Glutamatergic neuron (in vitro differentiated cells): ENCODE data around the gene C17orf67. TPM values are rescaled to one million over a fixed set of nuclear protein-coding genes. Genes with fewer than 3 reads are reported as not detected.

Experiments
- DNase-seq: peaks from one replicate; pipeline ENCODE4 v3.0.0; 2022
- H3K27ac Mint-ChIP-seq: one replicate; pipeline ENCODE4 v1.8.0; 2020; ENCODE audit warnings: mild to moderate bottlenecking, mixed read lengths, inconsistent platforms; ENCODE audit not compliant: unreplicated experiment
- H3K27me3 Mint-ChIP-seq: one replicate; pipeline ENCODE4 v1.8.0; 2020; ENCODE audit warnings: mild to moderate bottlenecking, moderate library complexity, mixed read lengths, inconsistent platforms; ENCODE audit not compliant: unreplicated experiment
- H3K36me3 Mint-ChIP-seq: one replicate; pipeline ENCODE4 v1.8.0; 2020; ENCODE audit warnings: mild to moderate bottlenecking, mixed read lengths, inconsistent platforms; ENCODE audit not compliant: unreplicated experiment
- H3K4me1 Mint-ChIP-seq: one replicate; pipeline ENCODE4 v1.8.0; 2020; ENCODE audit warnings: mild to moderate bottlenecking, low read depth, mixed read lengths, inconsistent platforms; ENCODE audit not compliant: unreplicated experiment
- H3K4me3 Mint-ChIP-seq: one replicate; pipeline ENCODE4 v1.8.0; 2020; ENCODE audit warnings: mild to moderate bottlenecking, mixed read lengths, inconsistent platforms; ENCODE audit not compliant: unreplicated experiment
- H3K9me3 Mint-ChIP-seq: one replicate; pipeline ENCODE4 v1.8.0; 2020; ENCODE audit warnings: mild to moderate bottlenecking, moderate library complexity, mixed read lengths, inconsistent platforms; ENCODE audit not compliant: unreplicated experiment
- total RNA-seq: library from RNA; stranded (reverse); fragmentation: NEBNext Ultra II Directional; extraction: Animal tissue kit (Norgen Biotek cat#: 25700); gene quantifications from one replicate; pipeline ENCODE4 v1.2.1, GENCODE V29; 2021; ENCODE audit not compliant: unreplicated experiment
- TF ChIP-seq, protein P1 (sequence below): fragments of 200-600 bp; sonication (generic); IDR thresholded peaks from one replicate; pipeline ENCODE4 v1.5.0; 2021; ENCODE audit not compliant: partially characterized antibody, unreplicated experiment

The C17orf67 gene
- total RNA-seq, 1 donor from 2014 or later: not detected

DNA sequence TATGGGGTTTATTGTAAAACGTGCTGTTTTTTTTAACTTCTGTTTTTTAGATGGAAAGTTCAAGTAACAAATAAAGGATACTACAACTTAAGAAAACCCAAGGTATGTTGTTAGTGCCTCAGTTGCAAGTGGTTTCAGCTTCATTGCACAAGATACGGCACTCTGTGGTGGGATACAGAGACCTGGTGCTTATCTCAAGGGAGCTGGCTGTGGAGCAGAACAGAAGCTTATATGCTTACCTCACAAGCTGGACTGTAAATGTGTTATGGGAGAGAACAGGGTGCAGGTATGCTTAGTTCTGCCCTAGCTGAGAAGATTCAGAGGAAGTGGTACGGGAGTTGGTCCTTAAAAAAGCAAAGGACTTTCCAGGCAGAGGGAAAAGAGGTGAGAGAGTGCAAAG is 15.4 kb upstream of the C17orf67 start:
- H3K4me3 Mint-ChIP-seq: no peak overlapping the region
- no peaks in the 10 kb centered on the region for H3K36me3 Mint-ChIP-seq
- H3K27me3 Mint-ChIP-seq: peaks cover 2% of the 10 kb centered on the region
- peaks cover 1% of the 10 kb centered on the region for H3K9me3 Mint-ChIP-seq
- no peak overlapping the region for H3K27ac Mint-ChIP-seq
- DNase-seq: no peak
- no peaks in the 10 kb centered on the region for H3K4me1 Mint-ChIP-seq
- TF ChIP-seq, protein P1, sequence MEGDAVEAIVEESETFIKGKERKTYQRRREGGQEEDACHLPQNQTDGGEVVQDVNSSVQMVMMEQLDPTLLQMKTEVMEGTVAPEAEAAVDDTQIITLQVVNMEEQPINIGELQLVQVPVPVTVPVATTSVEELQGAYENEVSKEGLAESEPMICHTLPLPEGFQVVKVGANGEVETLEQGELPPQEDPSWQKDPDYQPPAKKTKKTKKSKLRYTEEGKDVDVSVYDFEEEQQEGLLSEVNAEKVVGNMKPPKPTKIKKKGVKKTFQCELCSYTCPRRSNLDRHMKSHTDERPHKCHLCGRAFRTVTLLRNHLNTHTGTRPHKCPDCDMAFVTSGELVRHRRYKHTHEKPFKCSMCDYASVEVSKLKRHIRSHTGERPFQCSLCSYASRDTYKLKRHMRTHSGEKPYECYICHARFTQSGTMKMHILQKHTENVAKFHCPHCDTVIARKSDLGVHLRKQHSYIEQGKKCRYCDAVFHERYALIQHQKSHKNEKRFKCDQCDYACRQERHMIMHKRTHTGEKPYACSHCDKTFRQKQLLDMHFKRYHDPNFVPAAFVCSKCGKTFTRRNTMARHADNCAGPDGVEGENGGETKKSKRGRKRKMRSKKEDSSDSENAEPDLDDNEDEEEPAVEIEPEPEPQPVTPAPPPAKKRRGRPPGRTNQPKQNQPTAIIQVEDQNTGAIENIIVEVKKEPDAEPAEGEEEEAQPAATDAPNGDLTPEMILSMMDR: no peak

DNA sequence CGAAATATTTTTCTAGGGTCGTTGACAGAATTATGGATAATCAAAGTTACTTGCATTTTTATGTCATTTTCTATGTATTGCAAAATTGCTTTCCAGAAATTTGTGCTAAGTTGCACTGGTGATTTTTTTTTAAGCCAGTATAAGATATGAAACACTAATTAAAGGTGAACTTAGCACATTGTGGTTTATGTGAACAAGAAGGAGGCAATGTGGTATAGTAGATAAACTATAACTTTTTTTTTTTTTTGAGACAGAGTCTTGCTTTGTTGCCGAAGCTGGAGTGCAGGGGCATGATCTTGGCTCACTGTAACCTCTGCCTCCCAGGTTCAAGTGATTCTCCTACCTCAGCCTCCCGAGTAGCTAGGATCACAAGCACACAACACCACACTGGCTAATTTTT is 13.4 kb upstream of the C17orf67 start:
- peaks cover 2% of the 10 kb centered on the region for H3K27me3 Mint-ChIP-seq
- TF ChIP-seq, protein P1: no peak
- DNase-seq: no peak
- no peak overlapping the region for H3K4me3 Mint-ChIP-seq
- no peaks in the 10 kb centered on the region for H3K36me3 Mint-ChIP-seq
- no peak overlapping the region for H3K27ac Mint-ChIP-seq
- peaks cover 1% of the 10 kb centered on the region for H3K9me3 Mint-ChIP-seq
- no peaks in the 10 kb centered on the region for H3K4me1 Mint-ChIP-seq

DNA sequence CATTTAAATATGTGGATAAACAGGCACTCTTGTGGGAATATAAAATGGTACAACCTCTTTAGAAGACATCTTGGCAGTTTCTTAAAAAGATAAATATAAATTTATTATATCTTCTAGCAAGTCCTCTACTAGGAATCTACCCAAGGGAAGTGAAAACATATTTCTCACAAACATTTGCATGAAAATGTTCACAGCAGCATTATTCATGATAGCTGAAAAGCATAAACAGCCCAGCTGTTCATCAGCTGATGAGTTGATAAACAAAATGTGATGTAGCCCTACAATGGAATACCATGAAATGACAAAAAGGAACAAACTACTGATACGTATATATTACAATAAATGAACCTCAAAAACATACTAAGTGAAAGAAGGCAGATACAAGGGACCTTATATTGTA is 12.2 kb upstream of the C17orf67 start:
- Mint-ChIP-seq H3K4me1 (no peaks in the 10 kb centered on the region), H3K27me3 (peaks cover 2% of the 10 kb centered on the region), H3K27ac (no peak overlapping the region), H3K9me3 (peaks cover 1% of the 10 kb centered on the region), H3K36me3 (no peaks in the 10 kb centered on the region), H3K4me3 (no peak overlapping the region)
- TF ChIP-seq, protein P1: no peak
- DNase-seq: no peak

DNA sequence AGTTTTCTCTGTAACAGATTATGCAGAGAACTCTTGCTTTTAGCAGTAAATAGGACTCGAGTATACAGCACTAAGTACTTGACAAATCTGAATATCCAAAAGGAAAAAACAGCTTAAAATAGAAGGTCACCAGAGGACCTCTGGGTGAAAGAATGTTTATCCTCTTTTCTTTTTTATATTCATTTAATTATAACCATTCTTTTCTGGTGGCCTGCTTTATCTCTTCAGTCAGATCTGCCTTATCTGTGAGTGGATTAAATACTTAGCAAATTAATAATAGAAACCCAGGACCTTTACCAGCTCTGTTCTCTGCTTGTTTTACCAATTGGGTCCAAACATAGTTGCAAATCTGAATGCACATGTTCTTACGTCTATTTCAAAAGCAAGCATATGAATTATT is 8.9 kb upstream of the C17orf67 start:
- Mint-ChIP-seq H3K4me3 (no peak overlapping the region), H3K36me3 (no peaks in the 10 kb centered on the region), H3K4me1 (no peaks in the 10 kb centered on the region), H3K9me3 (no peaks in the 10 kb centered on the region), H3K27me3 (no peaks in the 10 kb centered on the region), H3K27ac (no peak overlapping the region)
- no peak for DNase-seq
- TF ChIP-seq, protein P1: no peak

DNA sequence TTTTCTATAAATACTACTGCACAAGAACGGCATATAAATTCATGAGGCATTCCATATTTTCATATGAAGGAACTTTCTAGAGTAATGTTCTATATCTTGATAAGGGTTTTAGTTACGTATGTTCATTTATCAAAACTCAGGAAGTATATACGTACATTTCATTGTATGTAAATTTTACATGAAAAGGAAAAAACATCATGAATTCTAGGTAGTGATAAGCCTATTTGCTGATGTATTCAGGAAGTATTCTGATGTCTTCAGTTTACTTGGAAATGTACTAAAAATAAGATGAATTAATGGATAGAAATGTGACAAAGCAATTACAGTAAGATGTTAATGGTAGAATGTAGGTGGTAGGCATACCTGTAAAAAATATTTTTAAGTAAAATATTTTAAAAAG is 5.0 kb upstream of the C17orf67 start:
- Mint-ChIP-seq H3K27me3 (no peaks in the 10 kb centered on the region), H3K36me3 (no peaks in the 10 kb centered on the region), H3K9me3 (peaks cover 1% of the 10 kb centered on the region), H3K4me3 (no peak overlapping the region), H3K4me1 (no peaks in the 10 kb centered on the region), H3K27ac (no peak overlapping the region)
- DNase-seq: no peak
- TF ChIP-seq, protein P1: no peak
